HG03460 (cell line): ENCODE measurements around the gene MYOC.
"Not testable (repeated sequence)": the region's sequence is repeated elsewhere in the genome, so short reads cannot be mapped to it uniquely, and the experiment has no call there.

ENCODE experiments used
- ATAC-seq: cut with Tn5 transposase; IDR thresholded peaks from one replicate; pipeline ENCODE4 v1.9.1; 2021; ENCODE audit not compliant: unreplicated experiment

MYOC gene

GRCh38 chr1:171611306-171611705, 41.2 kb downstream of the MYOC start:
- no peak for ATAC-seq

GRCh38 chr1:171610385-171610784, 42.1 kb downstream of the MYOC start:
- no peak for ATAC-seq

- peak; percentile 56 for ATAC-seq
Observed at GRCh38 chr1:171606402-171606941, 46.0 kb downstream of the MYOC start.

GRCh38 chr1:171603042-171603441, 49.4 kb downstream of the MYOC start:
- ATAC-seq: not testable (repeated sequence)

- ATAC-seq: no peak
Observed at GRCh38 chr1:171600862-171601261, 51.6 kb downstream of the MYOC start.

GRCh38 chr1:171600310-171600709, 52.2 kb downstream of the MYOC start:
- not testable (repeated sequence) for ATAC-seq

- ATAC-seq: no peak
Observed at GRCh38 chr1:171597203-171597602, 55.3 kb downstream of the MYOC start.

- ATAC-seq: no peak
Observed at GRCh38 chr1:171596705-171597104, 55.8 kb downstream of the MYOC start.

- no peak for ATAC-seq
Observed at GRCh38 chr1:171596119-171596518, 56.4 kb downstream of the MYOC start.

GRCh38 chr1:171595324-171595723, 57.2 kb downstream of the MYOC start:
- no peak for ATAC-seq

GRCh38 chr1:171590022-171590421, 62.5 kb downstream of the MYOC start:
- ATAC-seq: no peak

- ATAC-seq: no peak
Observed at GRCh38 chr1:171588230-171588629, 64.3 kb downstream of the MYOC start.

- no peak for ATAC-seq
Observed at GRCh38 chr1:171585715-171586114, 66.8 kb downstream of the MYOC start.
